ENCODE data around the gene UNCX. TPM values are rescaled to one million over a fixed set of nuclear protein-coding genes. Genes with fewer than 3 reads are reported as not detected.

UNCX gene
- total RNA-seq, 1 experiment from 2014 or later, result not detected

GRCh38 chr7:1281068-1281467 is 48.4 kb downstream of the UNCX start:
- Histone ChIP-seq H3K9me2 (ENCODE audit: insufficient read depth) (no peaks in the 10 kb centered on the region), H3K4me3 (replicated peaks in 1 of 2; ENCODE audit: low read depth in 1 of 2, low read length in 2 of 2) (no peak overlapping the region), H3K4me1 (ENCODE audit: control insufficient read depth in 1 of 2, insufficient read depth in 2 of 2, low read length in 2 of 2) (no peaks in the 10 kb centered on the region), H4K20me1 (ENCODE audit: insufficient read depth) (no peaks in the 10 kb centered on the region), H3K36me3 (ENCODE audit: control insufficient read depth in 1 of 2, insufficient read depth in 2 of 2, low read length in 2 of 2) (no peaks in the 10 kb centered on the region), H2AFZ (ENCODE audit: low read depth, low read length, poor library complexity, severe bottlenecking) (no peak overlapping the region), H3K9ac (ENCODE audit: low read length) (no peak overlapping the region), H3K27ac (ENCODE audit: low read depth, low read length) (no peak overlapping the region), H3K79me2 (ENCODE audit: insufficient read depth, low read length) (no peaks in the 10 kb centered on the region), H3K4me2 (ENCODE audit: low read length) (no peak overlapping the region), H3K27me3 (ENCODE audit: insufficient read depth, low read length) (no peaks in the 10 kb centered on the region), H3K9me3 (ENCODE audit: control insufficient read depth in 1 of 2, insufficient read depth in 1 of 2, low read depth in 1 of 2, low read length in 2 of 2) (no peaks in the 10 kb centered on the region)
- no TSS peak for BruUV-seq (replicated peaks)
- TF ChIP-seq POLR2A (IDR thresholded peaks at IDR 0.05; ENCODE audit: borderline replicate concordance, extremely low read depth, insufficient read depth, insufficient read length), result no peak
- TF ChIP-seq ZBTB33 (IDR thresholded peaks at IDR 0.05; ENCODE audit: extremely low read depth, insufficient replicate concordance, low read length), result no peak
- TF ChIP-seq SP1 (IDR thresholded peaks at IDR 0.05; ENCODE audit: low read depth), result no peak
- TF ChIP-seq JUND (IDR thresholded peaks at IDR 0.05), result no peak
- TF ChIP-seq RAD21 (IDR thresholded peaks at IDR 0.05; ENCODE audit: low read depth), result no peak
- TF ChIP-seq EZH2 (IDR thresholded peaks at IDR 0.05), result no peak
- no peak for TF ChIP-seq EGR1 (IDR thresholded peaks at IDR 0.05; ENCODE audit: low read depth)
- no peak for TF ChIP-seq SRF (IDR thresholded peaks at IDR 0.05; ENCODE audit: low read depth)
- TF ChIP-seq ZFX (IDR thresholded peaks at IDR 0.05), result no peak
- TF ChIP-seq POLR2AphosphoS5 (IDR thresholded peaks at IDR 0.05; ENCODE audit: low read depth, low read length), result no peak
- no peak for TF ChIP-seq ZNF274 (IDR thresholded peaks at IDR 0.05; ENCODE audit: low read depth, low read length)
- intact Hi-C loops (cut with micrococcal nuclease), result no loop called here
- ATAC-seq (no peak), DNase-seq (ENCODE audit: low read depth, low spot score) (no peak)
- ChIA-PET RAD21 (ENCODE audit: low non-redundant PET in 1 of 2, low total read pairs in 2 of 2, uncharacterized antibody in 2 of 2, unreplicated experiment in 2 of 2) (no interaction called here), CTCF (no interaction called here), POLR2A (no interaction called here)

GRCh38 chr7:1282679-1283078 is 50.0 kb downstream of the UNCX start:
- Histone ChIP-seq H3K36me3 (ENCODE audit: control insufficient read depth in 1 of 2, insufficient read depth in 2 of 2, low read length in 2 of 2) (no peaks in the 10 kb centered on the region), H3K79me2 (ENCODE audit: insufficient read depth, low read length) (no peaks in the 10 kb centered on the region), H3K9me2 (ENCODE audit: insufficient read depth) (no peaks in the 10 kb centered on the region), H3K4me2 (ENCODE audit: low read length) (no peak overlapping the region), H3K4me3 (replicated peaks in 1 of 2; ENCODE audit: low read depth in 1 of 2, low read length in 2 of 2) (no peak overlapping the region), H2AFZ (ENCODE audit: low read depth, low read length, poor library complexity, severe bottlenecking) (no peak overlapping the region), H3K27ac (ENCODE audit: low read depth, low read length) (no peak overlapping the region), H4K20me1 (ENCODE audit: insufficient read depth) (no peaks in the 10 kb centered on the region), H3K27me3 (ENCODE audit: insufficient read depth, low read length) (no peaks in the 10 kb centered on the region), H3K4me1 (ENCODE audit: control insufficient read depth in 1 of 2, insufficient read depth in 2 of 2, low read length in 2 of 2) (no peaks in the 10 kb centered on the region), H3K9me3 (ENCODE audit: control insufficient read depth in 1 of 2, insufficient read depth in 1 of 2, low read depth in 1 of 2, low read length in 2 of 2) (no peaks in the 10 kb centered on the region), H3K9ac (ENCODE audit: low read length) (no peak overlapping the region)
- no TSS peak for BruUV-seq (replicated peaks)
- intact Hi-C loops (cut with micrococcal nuclease), result no loop called here
- ChIA-PET RAD21 (ENCODE audit: low non-redundant PET in 1 of 2, low total read pairs in 2 of 2, uncharacterized antibody in 2 of 2, unreplicated experiment in 2 of 2) (no interaction called here), CTCF (no interaction called here), POLR2A (no interaction called here)
- DNase-seq (ENCODE audit: low read depth, low spot score), result no peak
- ATAC-seq, result no peak
- no peak for TF ChIP-seq POLR2A (IDR thresholded peaks at IDR 0.05; ENCODE audit: borderline replicate concordance, extremely low read depth, insufficient read depth, insufficient read length)
- TF ChIP-seq SIN3A (IDR thresholded peaks at IDR 0.05; ENCODE audit: low read depth), result no peak
- no peak for TF ChIP-seq YY1 (IDR thresholded peaks at IDR 0.05; ENCODE audit: extremely low read depth, insufficient replicate concordance, low read depth, low read length)
- no peak for TF ChIP-seq REST (IDR thresholded peaks at IDR 0.05; ENCODE audit: low read depth)
- no peak for TF ChIP-seq EZH2 (IDR thresholded peaks at IDR 0.05)
- no peak for TF ChIP-seq POLR2AphosphoS5 (IDR thresholded peaks at IDR 0.05; ENCODE audit: low read depth, low read length)
- TF ChIP-seq JUND (IDR thresholded peaks at IDR 0.05), result no peak
- TF ChIP-seq RAD21 (IDR thresholded peaks at IDR 0.05; ENCODE audit: low read depth), result no peak
- no peak for TF ChIP-seq ELF1 (IDR thresholded peaks at IDR 0.05; ENCODE audit: borderline replicate concordance, low read depth)
- no peak for TF ChIP-seq EGR1 (IDR thresholded peaks at IDR 0.05; ENCODE audit: low read depth)
- no peak for TF ChIP-seq ZNF274 (IDR thresholded peaks at IDR 0.05; ENCODE audit: low read depth, low read length)

Measured in HCT116 (cell line).